IMR-90 (cell line): Measurements from ENCODE around the gene MICU1. TPM values are rescaled to one million over a fixed set of nuclear protein-coding genes. Genes with fewer than 3 reads are reported as not detected.

Experiments
- ATAC-seq: fragments of 200-7000 bp; cut with Tn5 transposase; 2 replicates; pipeline ENCODE4 v1.9.1; 2020; ENCODE audit warnings: low read depth, mild to moderate bottlenecking, moderate library complexity
- BruUV-seq: library from RNA; stranded (reverse); fragments of 400-500 nt; replicated peaks from 2 replicates; lab custom pipeline; 2021; lab: Mats Ljungman, UMichigan
- CTCF ChIA-PET: fragments of 300-600 bp; formaldehyde crosslinking; extraction: SDS; loops from one replicate; lab custom pipeline; 2021; ENCODE audit warnings: antibody characterized with exemption; lab: Yijun Ruan, JAX
- POLR2A ChIA-PET: fragments of 300-600 bp; sonication (Branson Sonifier 250); formaldehyde crosslinking; loops from one replicate; lab custom pipeline; 2022; ENCODE audit warnings: antibody characterized with exemption; ENCODE audit not compliant: unreplicated experiment; lab: Charles Lee
- DNase-seq: peaks from one replicate; pipeline ENCODE4 v3.0.0; 2013
- H2AFZ ChIP-seq: replicated peaks from 2 replicates; pipeline ENCODE3; 2013; ENCODE audit warnings: low read length, mild to moderate bottlenecking; ENCODE audit not compliant: poor library complexity
- H2AK5ac ChIP-seq: 2 replicates; pipeline ENCODE4 v1.6.1; 2013; ENCODE audit warnings: low read depth, low read length, inconsistent platforms
- H2AK9ac ChIP-seq: replicated peaks from 2 replicates; pipeline ENCODE3; 2013; ENCODE audit warnings: mild to moderate bottlenecking, low read depth, low read length, moderate library complexity; ENCODE audit not compliant: poor library complexity
- H2BK120ac ChIP-seq: 2 replicates; pipeline ENCODE4 v1.6.1; 2013; ENCODE audit warnings: low read depth, low read length, inconsistent platforms
- H2BK15ac ChIP-seq: 3 replicates; pipeline ENCODE4 v1.6.1; 2013; ENCODE audit warnings: low read depth, low read length, inconsistent platforms
- H2BK20ac ChIP-seq: 2 replicates; pipeline ENCODE4 v1.6.1; 2013; ENCODE audit warnings: low read depth, mild to moderate bottlenecking, inconsistent platforms, low read length, moderate library complexity
- H2BK5ac ChIP-seq: 2 replicates; pipeline ENCODE4 v1.6.1; 2013; ENCODE audit warnings: mild to moderate bottlenecking, low read depth, low read length, inconsistent platforms; ENCODE audit not compliant: poor library complexity, severe bottlenecking
- H3K14ac ChIP-seq: replicated peaks from 2 replicates; pipeline ENCODE4 v1.6.1; 2013; ENCODE audit warnings: low read depth, low read length, inconsistent platforms
- H3K18ac ChIP-seq: 2 replicates; pipeline ENCODE4 v1.6.1; 2013; ENCODE audit warnings: low read depth, low read length, control low read depth
- H3K23ac ChIP-seq: 2 replicates; pipeline ENCODE4 v1.6.1; 2013; ENCODE audit warnings: low read depth, low read length, inconsistent platforms
- H3K27ac ChIP-seq: 2 replicates; pipeline ENCODE4 v1.5.1; 2013; ENCODE audit warnings: mild to moderate bottlenecking, control low read depth, low read length; ENCODE audit not compliant: insufficient read depth
- H3K27me3 ChIP-seq: 2 replicates; pipeline ENCODE4 v1.6.1; 2013; ENCODE audit warnings: low read length; ENCODE audit not compliant: control insufficient read depth, insufficient read depth
- H3K36me3 ChIP-seq: 2 replicates; pipeline ENCODE4 v1.6.1; 2013; ENCODE audit warnings: low read length, mixed read lengths; ENCODE audit not compliant: control insufficient read depth, insufficient read depth
- H3K4ac ChIP-seq: 2 replicates; pipeline ENCODE4 v1.6.1; 2013; ENCODE audit warnings: low read depth, low read length, inconsistent platforms
- H3K4me1 ChIP-seq: 2 replicates; pipeline ENCODE4 v1.6.1; 2013; ENCODE audit warnings: low read length, mixed read lengths; ENCODE audit not compliant: control insufficient read depth, insufficient read depth
- H3K4me2 ChIP-seq: 2 replicates; pipeline ENCODE4 v1.6.1; 2013; ENCODE audit warnings: low read depth, mild to moderate bottlenecking, control low read depth, low read length, moderate library complexity
- H3K4me3 ChIP-seq: 2 replicates; pipeline ENCODE4 v1.5.1; 2013; ENCODE audit warnings: low read depth, mild to moderate bottlenecking, control low read depth, low read length, moderate library complexity; ENCODE audit not compliant: insufficient read depth
- H3K56ac ChIP-seq: 2 replicates; pipeline ENCODE4 v1.6.1; 2013; ENCODE audit warnings: low read length, inconsistent platforms; ENCODE audit not compliant: insufficient read depth; ENCODE audit errors: extremely low read depth
- H3K79me1 ChIP-seq, 2 experiments: 2 replicates each; pipeline ENCODE4 v1.6.1; 2013; ENCODE audit warnings: low read length in 2 of 2, inconsistent platforms in 1 of 2, low read depth in 1 of 2
- H3K9ac ChIP-seq: 2 replicates; pipeline ENCODE4 v1.6.1; 2013; ENCODE audit warnings: low read depth, low read length, control low read depth
- H3K9me1 ChIP-seq: 2 replicates; pipeline ENCODE4 v1.6.1; 2013; ENCODE audit warnings: low read length, inconsistent platforms; ENCODE audit not compliant: insufficient read depth
- H3K9me3 ChIP-seq: 2 replicates; pipeline ENCODE4 v1.6.1; 2013; ENCODE audit warnings: low read length; ENCODE audit not compliant: control insufficient read depth, insufficient read depth
- H4K20me1 ChIP-seq: 2 replicates; pipeline ENCODE4 v1.6.1; 2013; ENCODE audit warnings: low read length, inconsistent platforms; ENCODE audit not compliant: insufficient read depth
- H4K5ac ChIP-seq: 2 replicates; pipeline ENCODE4 v1.6.1; 2013; ENCODE audit warnings: mild to moderate bottlenecking, low read depth, low read length, control low read depth
- H4K8ac ChIP-seq, 2 experiments: 2 replicates each; pipeline ENCODE4 v1.6.1; 2013; ENCODE audit warnings: low read depth in 2 of 2, low read length in 2 of 2, control low read depth in 1 of 2, inconsistent platforms in 1 of 2
- H4K91ac ChIP-seq: 2 replicates; pipeline ENCODE4 v1.6.1; 2013; ENCODE audit warnings: low read depth, low read length, inconsistent platforms; ENCODE audit not compliant: insufficient read depth
- CEBPB ChIP-seq: IDR thresholded peaks from 2 replicates; pipeline ENCODE4 v1.6.1; 2012; ENCODE audit warnings: low read depth, low read length, improper control_type of control experiment
- MXI1 ChIP-seq: IDR thresholded peaks from 2 replicates; pipeline ENCODE4 v1.6.1; 2012; ENCODE audit warnings: low read depth, mild to moderate bottlenecking, low read length, moderate library complexity, borderline replicate concordance
- WGBS, 2 experiments: methylation state at CpG; one replicate each; pipeline versions ENCODE4 v1.1.5 to v1.1.7; 2013; ENCODE audit warnings: missing lambda C conversion rate in 2 of 2; ENCODE audit not compliant: insufficient read length in 1 of 2; ENCODE audit errors: extremely low coverage in 2 of 2; 5-methylcytosine and 5-hydroxymethylcytosine counted together
- dilution Hi-C: fragments of 300-500 bp; cut with HindIII; formaldehyde crosslinking; loops from one replicate; pipeline ENCODE4 v1.14.3; 2018; ENCODE audit warnings: low sequenced_read_pairs; ENCODE audit not compliant: unreplicated experiment
- in situ Hi-C: fragments of 300-500 bp; cut with MboI; formaldehyde crosslinking; loops from 3 replicates; pipeline ENCODE4 v1.14.3; 2019; ENCODE audit warnings: low sequenced_read_pairs, inconsistent platforms, mixed read lengths
- intact Hi-C: fragments of 100-400 bp; cut with micrococcal nuclease; formaldehyde crosslinking; loops from 2 replicates; pipeline ENCODE4 v1.10.0; 2022
- polyA plus RNA-seq, 3 experiments: library from polyadenylated mRNA; depleted of rRNA; stranded (reverse); fragments of >200 nt; gene quantifications; 2 replicates each; pipeline ENCODE4 v1.2.3, GENCODE V29; 2012; ENCODE audit warnings: low replicate concordance in 1 of 3
- total RNA-seq: library from RNA; depleted of rRNA; stranded (reverse); fragments of >200 nt; gene quantifications from 2 replicates; pipeline ENCODE4 v1.2.3, GENCODE V29; 2012

The MICU1 gene
- total and polyA plus RNA-seq, 2 of the 4 experiments (the other 2 are of a cell fraction), result 43.6 to 44.7 TPM

DNA sequence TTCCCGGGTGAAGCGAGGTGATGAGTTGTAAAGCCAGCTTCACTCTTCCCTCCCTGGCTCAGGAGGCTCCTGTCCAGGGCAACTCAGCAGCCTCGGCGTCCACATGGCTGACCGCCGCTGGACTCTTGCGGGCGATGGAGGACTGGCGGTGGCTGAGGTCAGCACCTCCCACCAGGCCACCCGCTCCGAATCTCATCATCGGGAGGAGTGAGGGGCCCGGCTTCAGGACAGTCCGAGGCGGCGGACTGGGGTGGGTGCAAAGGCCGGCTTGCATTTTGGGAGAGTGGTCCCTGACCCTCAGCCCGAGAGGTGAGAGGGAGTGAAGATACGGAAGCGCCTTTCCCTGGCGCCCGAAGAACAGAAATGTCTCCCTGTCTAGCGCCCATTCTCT is 271.9 kb downstream of the MICU1 start:
- DNase-seq (peak; percentile 15), ATAC-seq (peak; percentile 43)
- H3K9me1 ChIP-seq, result 0 out of 2 replicates have a peak, but pooled peaks cover 6% of the 10 kb centered on the region
- no TSS peak for BruUV-seq
- peak overlapping the region; percentile 74 for H2AK5ac ChIP-seq
- H2BK5ac ChIP-seq, result peak overlapping the region; percentile 90
- peak overlapping the region; percentile 84; the same call in 1 of the 2 replicates for H3K23ac ChIP-seq
- H2AFZ ChIP-seq, result peak overlapping the region; percentile 100
- H3K9me3 ChIP-seq, result no peaks in the 10 kb centered on the region
- ChIA-PET POLR2A (interaction anchor here (0.6 kb wide), 2 partner anchors 141 to 480 kb away, joined by 3 to 11 read pairs; no protein-coding TSS in a partner anchor), CTCF (no interaction called here)
- H3K4me2 ChIP-seq, result peak overlapping the region; percentile 89
- peak overlapping the region; percentile 72 to 100; a peak in 2 of 4 replicates for H4K8ac ChIP-seq
- no peak overlapping the region for H2BK20ac ChIP-seq
- WGBS, 2 experiments, result no CpG with 5 or more reads among the region's 23 CpGs
- peak overlapping the region; percentile 77 for H4K5ac ChIP-seq
- peak overlapping the region; percentile 16; the same call in 1 of the 2 replicates for H4K91ac ChIP-seq
- H4K20me1 ChIP-seq, result peaks cover 29% of the 10 kb centered on the region; the same call in 1 of the 2 replicates
- in situ Hi-C loops (no loop called here), dilution Hi-C loops (no loop called here), intact Hi-C loops (no loop called here)
- H3K56ac ChIP-seq, result peak overlapping the region; percentile 39; the same call in 1 of the 2 replicates
- H3K14ac ChIP-seq, result peak overlapping the region; percentile 86; the same call in 1 of the 2 replicates
- H3K27me3 ChIP-seq, result no peaks in the 10 kb centered on the region
- H2BK15ac ChIP-seq, result no peak overlapping the region
- H3K4me1 ChIP-seq, result peaks cover 6% of the 10 kb centered on the region
- H3K36me3 ChIP-seq, result peaks cover 5% of the 10 kb centered on the region
- H3K27ac ChIP-seq, result peak overlapping the region; percentile 95
- peaks cover 23 to 61% of the 10 kb centered on the region in 2 experiments for H3K79me1 ChIP-seq
- no peak overlapping the region for H2BK120ac ChIP-seq
- peak overlapping the region; percentile 82 for H3K4me3 ChIP-seq
- TF ChIP-seq MXI1, result 0 out of 2 replicates have a peak, but pooled peaks have one; percentile 69
- no peak for TF ChIP-seq CEBPB
- H3K18ac ChIP-seq, result peak overlapping the region; percentile 38; the same call in 1 of the 2 replicates
- H3K9ac ChIP-seq, result peak overlapping the region; percentile 78
- peak overlapping the region; percentile 72 for H3K4ac ChIP-seq
- H2AK9ac ChIP-seq, result peak overlapping the region; percentile 93
